NCI-H1092 treated with DMSO at 0.1 percent for 48 hours (cell line): ENCODE measurements around the gene SLC26A4.

Experiments used
- DNase-seq: peaks from one replicate; lab custom pipeline; 2025; lab: John Stamatoyannopoulos, UW

SLC26A4 gene

GRCh38 chr7:107661081-107661864 lies 645 bp downstream of the SLC26A4 start:
- DNase-seq: peak; percentile 47

- DNase-seq: peak; percentile 31
Observed at GRCh38 chr7:107661865-107662379, 1.3 kb downstream of the SLC26A4 start.

- DNase-seq: no peak
Observed at GRCh38 chr7:107663196-107663595, 2.6 kb downstream of the SLC26A4 start.

- DNase-seq: no peak
Observed at GRCh38 chr7:107666790-107667189, 6.2 kb downstream of the SLC26A4 start.

- no peak for DNase-seq
Observed at GRCh38 chr7:107667341-107667740, 6.7 kb downstream of the SLC26A4 start.

- DNase-seq: no peak
Observed at GRCh38 chr7:107668296-107668695, 7.7 kb downstream of the SLC26A4 start.

GRCh38 chr7:107672183-107672582 lies 11.6 kb downstream of the SLC26A4 start:
- DNase-seq: no peak

GRCh38 chr7:107676249-107676648 lies 15.6 kb downstream of the SLC26A4 start:
- DNase-seq: no peak

GRCh38 chr7:107678110-107678753 lies 17.6 kb downstream of the SLC26A4 start:
- DNase-seq: no peak

GRCh38 chr7:107680478-107680877 lies 19.9 kb downstream of the SLC26A4 start:
- no peak for DNase-seq

GRCh38 chr7:107682886-107683285 lies 22.3 kb downstream of the SLC26A4 start:
- DNase-seq: no peak

GRCh38 chr7:107684287-107684686 lies 23.7 kb downstream of the SLC26A4 start:
- no peak for DNase-seq

GRCh38 chr7:107684947-107685463 lies 24.4 kb downstream of the SLC26A4 start:
- DNase-seq: no peak

- no peak for DNase-seq
Observed at GRCh38 chr7:107686816-107687387, 26.3 kb downstream of the SLC26A4 start.

- no peak for DNase-seq
Observed at GRCh38 chr7:107687656-107688055, 27.0 kb downstream of the SLC26A4 start.

GRCh38 chr7:107689553-107689952 lies 28.9 kb downstream of the SLC26A4 start:
- DNase-seq: no peak

GRCh38 chr7:107690084-107690483 lies 29.5 kb downstream of the SLC26A4 start:
- no peak for DNase-seq

- DNase-seq: no peak
Observed at GRCh38 chr7:107690611-107691010, 30.0 kb downstream of the SLC26A4 start.

GRCh38 chr7:107691716-107692115 lies 31.1 kb downstream of the SLC26A4 start:
- DNase-seq: no peak

GRCh38 chr7:107692501-107692900 lies 31.9 kb downstream of the SLC26A4 start:
- DNase-seq: no peak

- no peak for DNase-seq
Observed at GRCh38 chr7:107693396-107693795, 32.8 kb downstream of the SLC26A4 start.

GRCh38 chr7:107694386-107694785 lies 33.8 kb downstream of the SLC26A4 start:
- DNase-seq: peak; percentile 41
